GM18870 (cell line): Measurements from ENCODE around the gene SLCO1B3.
"Not testable (repeated sequence)": the region's sequence is repeated elsewhere in the genome, so short reads cannot be mapped to it uniquely, and the experiment has no call there.

Experiments
- ATAC-seq: cut with Tn5 transposase; IDR thresholded peaks from one replicate; pipeline ENCODE4 v1.9.1; 2021; ENCODE audit warnings: moderate library complexity; ENCODE audit not compliant: unreplicated experiment

SLCO1B3 gene, protein sequence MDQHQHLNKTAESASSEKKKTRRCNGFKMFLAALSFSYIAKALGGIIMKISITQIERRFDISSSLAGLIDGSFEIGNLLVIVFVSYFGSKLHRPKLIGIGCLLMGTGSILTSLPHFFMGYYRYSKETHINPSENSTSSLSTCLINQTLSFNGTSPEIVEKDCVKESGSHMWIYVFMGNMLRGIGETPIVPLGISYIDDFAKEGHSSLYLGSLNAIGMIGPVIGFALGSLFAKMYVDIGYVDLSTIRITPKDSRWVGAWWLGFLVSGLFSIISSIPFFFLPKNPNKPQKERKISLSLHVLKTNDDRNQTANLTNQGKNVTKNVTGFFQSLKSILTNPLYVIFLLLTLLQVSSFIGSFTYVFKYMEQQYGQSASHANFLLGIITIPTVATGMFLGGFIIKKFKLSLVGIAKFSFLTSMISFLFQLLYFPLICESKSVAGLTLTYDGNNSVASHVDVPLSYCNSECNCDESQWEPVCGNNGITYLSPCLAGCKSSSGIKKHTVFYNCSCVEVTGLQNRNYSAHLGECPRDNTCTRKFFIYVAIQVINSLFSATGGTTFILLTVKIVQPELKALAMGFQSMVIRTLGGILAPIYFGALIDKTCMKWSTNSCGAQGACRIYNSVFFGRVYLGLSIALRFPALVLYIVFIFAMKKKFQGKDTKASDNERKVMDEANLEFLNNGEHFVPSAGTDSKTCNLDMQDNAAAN

DNA sequence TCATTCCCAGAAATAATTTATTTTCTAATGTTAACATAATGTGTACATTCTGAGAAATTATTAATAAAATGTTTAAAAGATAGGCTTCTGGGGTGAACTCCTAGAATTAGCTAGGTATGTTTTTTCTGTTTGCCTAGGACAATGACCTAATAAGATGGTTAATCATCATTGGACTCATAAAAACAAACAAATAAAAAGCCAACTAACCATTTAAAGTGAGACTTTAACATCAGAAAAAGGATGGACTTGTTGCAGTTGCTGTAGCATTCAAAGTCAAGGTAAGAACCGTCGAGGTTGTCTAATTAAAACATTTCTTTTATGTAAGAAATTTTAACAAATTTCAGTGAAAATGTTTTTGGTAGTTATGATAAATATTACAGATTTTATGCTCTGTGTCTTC, at the start of gene SLCO1B3:
Gene SLCO1B3, plus strand, starts transcription at position 219 of the 400 bp plus-strand sequence. CDS start 5,034 bp downstream, outside the sequence.
- no peak for ATAC-seq

DNA sequence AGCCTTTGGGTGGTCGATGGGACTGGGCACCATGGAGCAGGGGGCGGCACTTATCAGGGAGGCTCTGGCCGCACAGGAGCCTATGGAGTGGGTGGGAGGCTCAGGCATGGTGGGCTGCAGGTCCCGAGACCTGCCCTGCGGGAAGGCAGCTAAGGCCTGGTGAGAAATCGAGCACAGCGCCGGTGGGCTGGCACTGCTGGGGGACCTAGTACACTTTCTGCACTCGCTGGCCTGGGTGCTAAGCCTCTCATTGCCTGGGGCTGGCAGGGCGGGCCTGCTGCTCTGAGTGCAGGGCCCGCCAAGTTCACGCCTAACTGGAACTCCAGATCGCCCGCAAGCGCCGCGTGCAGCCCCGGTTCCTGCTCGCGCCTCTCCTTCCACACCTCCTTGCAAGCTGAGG, 33.1 kb upstream of the SLCO1B3 start:
- no peak for ATAC-seq

DNA sequence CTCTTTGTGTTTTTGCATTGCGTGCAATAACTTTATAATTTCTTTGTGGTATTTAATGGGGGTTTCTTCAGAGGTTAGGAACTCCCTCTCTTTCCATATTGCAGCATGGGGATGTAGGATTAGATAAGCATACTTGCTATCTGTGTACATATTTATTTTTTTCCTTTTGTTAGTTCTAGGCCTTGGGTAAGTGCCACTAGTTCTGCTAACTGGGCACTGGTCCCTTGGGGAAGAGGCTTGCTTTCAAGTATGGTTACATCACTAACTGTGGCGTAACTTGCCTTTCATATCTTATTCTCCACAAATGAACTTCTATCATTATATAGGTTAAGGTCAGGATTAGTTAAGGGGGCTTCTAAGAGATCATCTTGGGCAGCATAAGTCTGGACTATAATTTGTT, 31.5 kb upstream of the SLCO1B3 start:
- no peak for ATAC-seq

DNA sequence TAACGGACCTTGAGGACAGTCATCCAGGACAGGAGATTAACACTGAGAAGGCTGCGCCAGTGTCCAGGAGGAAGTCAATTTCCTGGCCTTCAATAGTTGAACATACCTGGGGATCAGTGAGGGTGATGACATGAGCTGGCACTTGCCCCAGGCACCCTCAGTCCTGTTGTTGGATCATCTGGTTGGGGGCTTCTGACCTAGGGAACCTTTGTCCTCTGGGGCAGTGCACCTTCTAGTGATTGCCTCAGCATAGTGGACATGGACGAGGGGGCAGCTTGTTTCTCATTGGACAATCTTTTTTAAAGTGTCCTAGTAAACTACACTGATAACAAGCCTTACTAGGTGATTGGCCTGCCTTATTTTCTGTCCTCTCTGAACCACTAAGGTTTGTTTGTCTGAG, 30.5 kb upstream of the SLCO1B3 start:
- ATAC-seq: not testable (repeated sequence)

DNA sequence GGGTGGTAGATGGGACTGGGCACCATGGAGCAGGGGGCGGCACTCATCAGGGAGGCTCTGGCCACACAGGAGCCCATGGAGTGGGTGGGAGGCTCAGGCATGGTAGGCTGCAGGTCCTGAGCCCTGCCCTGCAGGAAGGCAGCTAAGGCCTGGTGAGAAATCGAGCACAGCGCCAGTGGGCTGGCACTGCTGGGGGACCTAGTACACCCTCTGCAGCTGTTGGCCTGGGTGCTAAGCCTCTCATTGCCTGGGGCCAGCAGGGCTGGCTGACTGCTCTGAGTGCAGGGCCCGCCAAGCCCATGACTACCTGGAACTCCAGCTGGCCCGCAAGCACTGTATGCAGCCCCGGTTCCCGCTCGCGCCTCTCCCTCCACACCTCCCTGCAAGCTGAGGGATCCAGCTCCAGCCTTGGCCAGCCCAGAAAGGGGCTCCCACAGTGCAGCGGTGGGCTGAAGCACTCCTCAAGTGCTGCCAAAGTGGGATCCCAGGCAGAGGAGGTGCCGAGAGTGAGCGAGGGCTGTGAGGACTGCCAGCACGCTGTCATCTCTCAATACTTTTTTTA, 26.6 kb upstream of the SLCO1B3 start:
- not testable (repeated sequence) for ATAC-seq

DNA sequence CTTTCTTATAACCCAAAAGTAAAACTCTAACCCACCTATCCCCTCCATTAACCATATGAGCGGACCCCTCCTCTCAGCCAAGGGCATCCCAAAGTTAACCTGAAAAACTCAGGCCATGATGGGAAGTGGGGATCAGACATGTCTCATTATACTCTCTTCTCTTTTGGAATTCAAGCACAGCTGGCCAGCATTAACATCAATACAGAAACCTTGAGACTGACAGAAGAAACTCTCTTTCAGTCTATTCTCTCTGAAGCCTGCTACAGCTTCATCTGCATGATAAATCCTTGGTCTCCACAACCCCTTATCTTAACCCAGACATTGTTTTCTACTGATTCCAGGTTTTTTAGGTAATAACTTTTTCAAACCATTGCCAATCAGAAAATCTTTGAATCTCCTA, 17.5 kb upstream of the SLCO1B3 start:
- no peak for ATAC-seq

DNA sequence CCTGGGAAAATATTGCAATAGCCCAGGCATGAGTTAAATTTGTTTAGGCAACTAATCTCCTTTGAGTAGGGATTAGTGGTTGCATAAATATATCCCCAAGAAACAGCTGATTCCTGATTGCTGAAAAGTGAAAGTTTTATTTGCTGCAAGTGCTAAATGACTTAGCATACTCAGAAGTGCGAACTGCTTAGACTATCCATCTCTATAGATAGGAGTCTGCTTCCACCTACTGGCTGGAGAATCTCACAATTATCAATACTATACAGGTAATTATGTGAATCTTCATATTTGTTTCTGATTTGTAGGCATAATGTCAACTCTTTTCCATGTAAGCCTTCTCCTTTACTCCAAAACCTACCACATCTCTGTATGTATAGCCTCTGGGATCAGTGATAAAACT, 12.0 kb upstream of the SLCO1B3 start:
- ATAC-seq: no peak

DNA sequence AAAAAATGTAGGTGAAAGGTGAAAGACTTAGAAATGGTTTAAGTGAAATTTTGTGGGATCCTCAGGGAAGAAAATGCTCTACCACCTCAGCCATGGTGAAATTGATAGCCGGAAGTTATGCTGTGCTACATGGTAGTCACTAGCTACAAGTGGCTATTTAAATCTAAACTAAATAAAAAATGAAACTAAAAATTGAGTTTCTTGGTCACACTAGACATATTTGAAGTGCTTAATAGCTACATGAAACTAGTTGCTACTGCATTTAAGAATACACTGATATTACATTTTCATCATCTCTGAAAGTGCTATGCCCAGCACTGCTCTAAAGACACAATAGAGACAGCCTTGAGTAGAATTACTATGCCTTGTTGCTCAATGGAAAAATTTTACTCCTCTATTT, 10.3 kb upstream of the SLCO1B3 start:
- no peak for ATAC-seq

DNA sequence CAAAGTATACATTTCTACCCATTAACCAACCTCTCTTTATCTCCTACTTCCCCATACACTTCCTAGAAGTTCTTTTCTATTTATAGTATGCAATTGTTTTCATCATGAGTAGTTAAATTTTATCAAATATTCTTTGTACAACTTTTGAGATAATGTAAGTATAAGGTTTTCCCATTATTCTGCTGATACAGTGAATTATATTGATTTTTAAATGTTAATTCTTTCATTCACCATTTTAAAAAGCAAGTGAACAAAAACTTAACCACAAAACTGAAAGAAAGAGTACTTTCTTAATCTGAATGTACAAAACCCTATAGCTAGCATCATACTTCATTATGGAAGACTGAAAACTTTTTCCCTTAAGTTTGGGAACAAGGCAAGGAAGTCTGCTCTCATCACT, 9.5 kb upstream of the SLCO1B3 start:
- no peak for ATAC-seq

DNA sequence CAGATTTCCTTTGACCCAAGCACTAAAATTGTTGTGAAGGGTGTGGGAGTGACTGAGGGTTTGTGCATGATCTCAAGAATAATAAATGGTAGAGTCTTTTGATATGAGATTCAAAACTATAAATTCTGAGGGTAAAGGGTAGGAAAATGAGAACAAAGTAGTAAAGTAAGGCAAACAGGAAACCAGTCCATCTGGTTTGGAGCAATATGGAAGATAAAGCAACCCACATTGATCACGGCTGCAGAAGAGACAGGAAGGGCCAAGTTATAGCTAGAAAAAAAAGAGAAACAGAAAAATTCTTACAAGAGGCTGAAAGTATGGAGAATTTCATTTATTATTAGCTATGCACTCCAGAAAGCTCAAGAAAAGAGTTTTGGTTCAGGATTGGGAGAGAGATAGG, 4.6 kb upstream of the SLCO1B3 start:
- no peak for ATAC-seq

DNA sequence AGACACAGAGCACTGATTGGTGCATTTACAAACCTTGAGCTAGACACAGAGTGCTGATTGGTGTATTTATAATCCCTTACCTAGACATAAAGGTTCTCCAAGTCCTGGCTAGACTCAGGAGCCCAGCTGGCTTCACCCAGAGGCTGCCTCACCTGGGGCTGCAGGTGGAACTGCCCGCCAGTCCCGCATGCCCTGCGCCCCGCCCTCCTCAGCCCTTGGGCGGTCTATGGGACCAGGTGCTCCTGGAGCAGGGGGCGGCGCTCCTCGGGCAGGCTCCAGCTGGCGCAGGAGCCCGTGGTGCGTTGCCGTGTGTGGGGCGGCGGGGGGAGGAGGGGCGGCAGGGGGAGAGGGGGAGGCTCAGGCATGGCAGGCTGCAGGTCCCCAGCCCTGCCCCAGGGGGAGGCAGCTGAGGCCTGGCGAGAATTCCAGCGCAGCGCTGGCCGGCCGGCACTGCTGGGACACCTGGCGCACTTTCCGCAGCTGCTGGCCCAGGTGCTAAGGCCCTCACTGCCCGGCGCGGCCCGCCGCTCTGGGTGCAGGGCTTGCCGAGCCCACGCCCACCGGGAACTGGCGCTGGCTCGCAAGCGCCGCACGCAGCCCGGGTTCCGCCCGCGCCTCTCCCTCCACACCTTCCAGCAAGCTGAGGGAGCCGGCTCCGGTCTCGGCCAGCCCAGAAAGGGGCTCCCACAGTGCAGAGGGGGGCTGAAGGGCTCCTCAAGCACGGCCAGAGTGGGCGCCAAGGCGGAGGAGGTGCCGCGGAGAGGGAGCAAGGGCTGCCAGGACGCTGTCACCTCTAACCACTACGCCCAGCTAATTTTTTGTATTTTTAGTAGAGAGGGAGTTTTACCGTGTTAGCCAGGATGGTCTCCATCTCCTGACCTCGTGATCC, 3.1 kb upstream of the SLCO1B3 start:
- no peak for ATAC-seq

DNA sequence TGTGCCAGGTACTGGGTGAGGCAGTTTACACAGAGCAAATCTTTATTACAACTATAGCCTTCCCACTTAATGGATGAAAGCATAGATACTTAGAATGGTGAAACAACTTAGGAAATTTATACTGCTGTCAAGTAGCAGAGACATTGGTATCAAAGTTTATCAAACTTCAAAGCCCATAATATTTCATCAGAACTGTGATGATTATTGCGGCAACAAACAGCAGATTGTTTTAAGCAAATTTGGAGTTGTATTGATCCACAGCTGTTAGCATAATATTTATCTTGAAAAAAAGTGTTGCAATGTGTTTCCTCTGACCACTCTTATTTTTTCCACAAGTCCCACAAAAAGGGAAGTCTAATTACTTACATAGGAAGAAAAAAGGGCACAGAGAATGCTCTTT, 2.0 kb upstream of the SLCO1B3 start:
- ATAC-seq: no peak

DNA sequence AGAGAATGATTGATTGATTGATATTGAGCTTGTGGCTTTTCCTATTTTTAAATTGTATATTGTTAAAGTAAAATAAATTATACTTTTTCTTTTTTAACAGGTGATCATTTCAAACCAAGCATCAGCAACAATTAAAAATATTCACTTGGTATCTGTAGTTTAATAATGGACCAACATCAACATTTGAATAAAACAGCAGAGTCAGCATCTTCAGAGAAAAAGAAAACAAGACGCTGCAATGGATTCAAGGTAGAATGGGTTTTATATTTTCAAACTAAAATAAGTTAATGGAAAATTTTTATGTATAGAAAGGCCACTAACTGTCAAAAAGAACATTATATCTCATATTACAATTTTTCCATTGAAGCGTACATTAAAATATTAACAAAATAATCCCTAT, 5.1 kb downstream of the SLCO1B3 start:
- ATAC-seq: no peak

DNA sequence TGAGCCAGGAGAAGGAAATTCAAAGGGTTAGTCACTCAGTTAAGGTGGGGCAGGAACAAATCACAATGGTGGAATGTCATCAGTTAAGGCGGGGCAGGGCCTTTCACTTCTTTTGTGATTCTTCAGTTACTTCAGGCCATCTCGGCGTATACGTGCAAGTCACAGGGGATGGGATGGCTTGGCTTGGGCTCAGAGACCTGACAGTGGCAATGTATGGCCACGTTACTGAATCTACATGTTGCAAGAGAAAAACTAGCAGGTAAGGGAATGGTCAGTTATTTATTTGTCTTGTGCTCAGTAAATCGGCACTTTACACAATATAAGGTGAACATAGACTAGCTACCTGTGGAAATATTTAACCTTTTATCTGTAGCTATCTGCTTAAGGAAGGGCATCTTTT, 11.9 kb downstream of the SLCO1B3 start:
- no peak for ATAC-seq

DNA sequence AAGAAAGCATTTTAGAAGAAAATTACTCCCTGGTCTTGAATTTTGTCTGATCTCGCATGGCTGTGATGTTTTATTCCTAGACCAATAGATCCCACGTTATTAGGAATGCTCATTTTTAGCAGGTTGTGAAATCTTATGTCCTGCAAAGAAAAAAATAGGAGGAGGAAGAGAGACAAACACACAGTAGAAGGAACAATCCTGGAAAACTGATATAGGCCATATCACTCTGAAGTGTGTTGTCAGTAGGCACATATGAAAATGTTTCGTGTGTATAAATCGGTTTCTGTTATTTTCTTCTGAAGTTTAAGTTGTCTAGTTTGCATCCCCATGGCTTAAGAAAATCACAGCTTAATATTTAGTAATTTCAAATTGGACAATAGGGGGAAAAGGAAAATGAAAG, 12.4 kb downstream of the SLCO1B3 start:
- no peak for ATAC-seq

DNA sequence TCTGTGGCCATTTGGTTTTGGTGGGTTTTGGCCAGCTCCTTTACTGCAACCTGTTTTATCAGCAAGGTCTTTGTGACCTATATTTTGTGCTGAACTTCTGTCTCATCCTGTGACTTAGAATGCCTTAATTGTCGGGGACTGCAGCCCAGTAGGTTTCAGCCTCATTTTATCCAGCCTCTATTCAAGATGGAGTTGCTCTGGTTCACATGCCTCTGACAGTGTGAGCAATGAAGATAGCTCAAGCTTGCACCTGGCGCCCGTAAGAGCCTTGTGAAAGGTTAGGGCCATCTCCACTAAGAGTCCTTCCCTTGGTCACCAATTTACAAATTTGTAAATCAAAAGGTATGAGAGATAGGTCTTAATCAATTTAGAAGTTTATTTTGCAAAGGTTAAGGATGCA, 19.4 kb downstream of the SLCO1B3 start:
- no peak for ATAC-seq

DNA sequence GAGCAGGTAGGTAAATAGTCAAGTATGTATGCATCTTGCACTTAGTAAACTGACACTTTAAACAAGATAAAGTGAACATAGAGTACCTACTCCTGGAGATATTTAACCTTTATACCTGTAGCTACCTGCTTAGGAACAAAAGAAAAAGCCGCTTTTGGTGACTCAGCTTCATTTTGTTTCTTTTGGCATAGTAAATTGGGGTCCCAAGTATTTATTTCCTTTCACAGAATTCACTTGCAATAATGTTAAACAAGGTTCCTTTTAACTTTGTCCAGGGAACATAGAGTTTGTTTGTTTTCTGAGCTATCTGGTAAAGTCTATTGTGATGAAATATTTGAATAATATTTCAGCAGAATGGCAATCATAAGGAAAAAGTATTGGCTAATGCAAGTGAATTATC, 20.0 kb downstream of the SLCO1B3 start:
- no peak for ATAC-seq

DNA sequence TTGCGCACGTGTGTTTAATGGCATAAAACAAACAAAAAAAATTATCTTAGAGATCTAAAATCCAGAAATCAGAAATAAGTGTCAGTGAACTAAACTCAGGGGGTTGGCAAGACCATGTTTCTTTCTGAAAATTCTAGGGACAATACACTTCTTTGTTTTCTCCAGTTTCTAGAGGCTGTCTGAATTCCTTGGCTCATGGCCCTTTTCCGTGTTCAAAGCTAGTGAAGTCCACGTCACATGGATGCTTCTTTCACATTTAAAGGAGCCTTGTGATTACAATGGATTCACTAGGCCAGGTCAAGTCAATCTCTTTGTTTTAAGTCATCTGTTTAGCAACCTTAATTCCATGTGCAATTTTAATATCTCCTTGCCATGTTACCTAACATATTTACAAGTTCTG, 22.4 kb downstream of the SLCO1B3 start:
- no peak for ATAC-seq

DNA sequence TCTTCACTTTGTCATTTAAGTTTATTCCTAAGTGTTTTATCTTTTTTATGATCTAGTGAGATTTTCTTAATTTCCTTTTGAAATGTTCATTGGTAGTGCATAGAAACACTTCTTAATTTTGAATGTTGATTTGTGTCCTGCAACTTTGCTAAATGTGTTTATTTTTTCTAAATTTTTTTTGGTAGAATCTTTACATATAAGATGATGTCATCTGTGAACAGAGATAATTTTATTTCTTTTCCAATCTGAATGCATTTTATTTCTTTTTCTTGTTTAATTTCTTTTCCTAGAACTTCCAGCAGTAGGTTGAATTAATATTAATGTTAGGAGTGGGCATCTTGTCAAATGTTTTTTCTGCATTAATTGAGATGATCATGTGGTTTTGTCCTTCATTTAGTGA, 42.1 kb downstream of the SLCO1B3 start:
- ATAC-seq: no peak

DNA sequence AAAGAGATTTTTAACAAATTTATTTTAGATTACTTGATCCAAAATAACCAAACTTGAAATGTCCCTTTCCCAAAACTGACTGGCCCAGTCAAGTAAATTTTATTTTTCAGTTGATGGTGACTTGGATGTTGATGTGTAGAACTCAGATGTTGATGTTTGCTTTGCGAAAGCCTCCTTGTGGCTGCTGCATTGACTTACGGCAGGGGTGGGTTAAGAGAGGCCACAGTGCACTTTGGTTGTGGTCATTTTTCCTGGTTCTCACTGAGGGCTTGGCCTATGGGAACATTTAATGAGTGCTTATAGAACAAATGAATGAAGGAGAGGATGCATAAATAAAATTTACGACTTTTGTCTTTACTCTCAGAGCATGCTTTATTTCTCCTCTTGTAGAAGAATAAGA, 52.6 kb downstream of the SLCO1B3 start:
- no peak for ATAC-seq

DNA sequence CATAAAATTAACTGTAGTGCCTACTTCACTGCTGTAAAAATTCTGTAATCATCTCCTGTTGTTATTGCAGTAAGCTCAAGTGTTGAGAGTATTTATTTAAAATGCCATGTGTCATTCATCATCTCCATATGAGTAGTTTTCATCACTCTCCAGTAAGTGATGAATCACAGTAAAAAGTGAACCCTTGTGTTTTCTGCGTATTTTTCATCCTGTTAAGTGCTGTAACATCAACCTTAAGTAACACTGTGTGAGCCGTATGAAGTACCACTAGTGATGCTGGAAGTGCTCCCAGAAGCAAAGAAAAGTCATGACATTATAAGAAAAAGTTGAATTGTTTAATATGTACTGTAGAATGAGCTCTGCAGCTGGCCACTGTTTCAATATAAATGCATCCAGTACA, 55.4 kb downstream of the SLCO1B3 start:
- ATAC-seq: no peak
